GM03348 (cell line): ENCODE measurements around the gene CC2D1A.

ENCODE experiments used
- DNase-seq: peaks from one replicate; pipeline ENCODE4 v3.0.0; 2012; ENCODE audit warnings: low spot score

The CC2D1A gene

DNA sequence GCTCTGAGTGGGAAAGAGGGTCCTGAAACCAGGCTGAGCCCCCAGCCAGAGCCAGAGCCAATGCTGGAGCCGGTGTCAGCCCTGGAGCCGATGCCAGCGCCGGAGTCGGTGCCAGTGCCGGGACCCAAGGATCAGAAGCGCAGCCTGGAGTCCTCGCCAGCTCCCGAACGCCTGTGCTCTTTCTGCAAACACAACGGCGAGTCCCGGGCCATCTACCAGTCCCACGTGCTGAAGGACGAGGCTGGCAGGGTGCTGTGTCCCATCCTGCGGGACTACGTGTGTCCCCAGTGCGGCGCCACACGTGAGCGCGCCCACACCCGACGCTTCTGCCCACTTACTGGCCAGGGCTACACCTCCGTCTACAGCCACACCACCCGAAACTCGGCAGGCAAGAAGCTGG, 28.7 kb upstream of the CC2D1A start:
- DNase-seq, result no peak

DNA sequence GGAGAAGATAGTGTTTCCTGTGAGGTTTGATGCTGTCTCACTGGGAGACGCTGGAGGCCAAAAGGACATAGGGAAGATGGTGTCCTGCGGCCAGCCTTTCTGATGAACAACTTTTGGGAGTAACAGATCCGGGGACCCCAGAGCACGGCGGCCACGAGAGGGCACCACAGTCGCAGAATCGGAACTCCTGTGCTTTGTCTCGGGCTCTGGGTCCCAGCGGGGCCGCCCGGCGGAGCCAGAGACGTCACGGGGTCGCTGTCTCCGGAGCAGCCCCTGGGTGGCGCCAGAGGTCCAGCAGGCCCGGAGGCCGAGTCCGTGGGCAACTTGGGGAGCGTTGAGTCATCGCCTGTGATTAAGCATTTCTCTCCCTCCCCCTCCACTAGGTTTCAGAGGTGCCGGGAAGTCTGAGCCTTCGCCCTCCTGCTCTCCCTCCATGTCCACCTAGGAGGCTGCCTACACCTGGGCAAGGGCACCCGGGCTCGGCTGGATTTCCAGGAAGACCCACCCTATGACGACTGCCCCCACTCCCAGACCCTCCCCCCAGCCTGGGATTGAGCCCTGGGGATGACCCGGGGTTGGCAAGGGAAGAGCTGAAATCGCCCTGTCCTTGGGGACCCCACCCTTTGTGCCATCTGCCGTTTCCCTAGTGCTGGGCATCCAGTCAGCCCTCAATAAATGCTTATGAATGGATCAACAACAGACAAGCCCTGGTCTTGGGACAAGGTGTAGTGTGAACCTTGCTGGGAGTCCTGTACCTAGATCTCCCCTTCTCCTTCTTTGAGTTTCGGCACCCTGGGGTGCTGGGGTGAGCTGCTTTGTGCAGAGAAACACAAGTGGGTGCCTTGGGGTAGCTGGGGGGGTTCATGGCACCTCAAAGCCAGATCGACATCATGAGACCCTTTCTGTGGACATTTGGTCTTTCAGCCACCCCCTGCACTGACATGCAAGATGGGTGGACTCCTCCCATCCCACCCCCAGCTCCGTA, 25.6 kb upstream of the CC2D1A start:
- peak; percentile 97 for DNase-seq

DNA sequence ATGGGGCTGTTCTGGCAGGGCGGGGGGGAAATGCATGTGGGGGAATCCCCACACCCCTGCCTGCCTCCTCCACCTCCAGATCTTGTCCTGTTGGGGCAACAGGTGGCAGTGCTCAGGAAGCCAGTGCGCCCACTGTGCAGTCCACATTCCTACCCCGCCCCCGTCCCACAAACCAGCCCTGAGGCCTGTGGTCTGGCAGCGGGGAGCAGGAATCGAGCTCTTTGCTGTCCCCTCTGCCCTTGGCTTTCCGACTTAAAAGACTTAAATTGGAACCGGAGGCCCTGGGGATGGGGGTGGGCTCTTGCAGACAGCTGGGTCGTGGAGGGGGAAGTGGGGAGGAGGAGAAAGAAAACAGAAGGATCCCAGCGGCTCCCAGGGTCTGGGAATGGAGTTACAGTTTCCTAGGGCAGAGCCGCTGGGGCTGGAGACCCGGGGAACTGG, 24.7 kb upstream of the CC2D1A start:
- DNase-seq, result peak; percentile 18

DNA sequence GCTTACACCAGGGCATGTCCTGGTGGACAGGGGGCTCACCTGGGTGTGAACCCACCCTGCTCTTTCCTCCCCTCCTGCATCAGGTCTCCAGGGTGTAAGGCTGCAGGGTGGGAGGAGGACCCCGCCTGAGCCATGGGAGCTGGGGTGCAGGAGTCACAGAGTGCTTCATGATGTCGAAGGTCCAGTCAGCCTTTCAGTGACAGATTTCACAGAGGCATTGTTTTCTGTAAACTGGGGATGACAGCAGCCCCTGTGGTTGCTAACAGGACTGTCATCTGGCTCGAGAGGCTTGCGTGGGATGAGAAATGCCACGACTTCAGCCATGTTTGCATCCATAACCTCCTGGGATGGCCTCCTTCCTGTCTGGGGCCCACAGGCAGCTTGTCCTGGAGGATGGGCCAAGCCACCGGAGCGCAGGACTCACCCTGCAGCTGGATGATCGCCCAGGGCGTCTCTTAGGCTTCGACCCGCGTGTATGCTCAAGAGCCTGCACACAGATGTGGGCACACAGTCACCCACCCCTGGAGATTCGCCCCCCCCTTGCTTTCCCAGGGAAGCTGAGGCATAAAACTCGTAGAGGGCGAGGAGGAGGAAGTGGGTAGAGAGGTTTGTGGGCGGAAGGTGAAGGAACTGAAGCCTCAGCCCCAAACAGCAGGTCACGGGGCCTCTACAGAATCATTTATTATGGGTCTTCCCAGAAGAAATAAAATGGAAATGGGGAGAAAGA, 24.1 kb upstream of the CC2D1A start:
- peak; percentile 73 for DNase-seq

DNA sequence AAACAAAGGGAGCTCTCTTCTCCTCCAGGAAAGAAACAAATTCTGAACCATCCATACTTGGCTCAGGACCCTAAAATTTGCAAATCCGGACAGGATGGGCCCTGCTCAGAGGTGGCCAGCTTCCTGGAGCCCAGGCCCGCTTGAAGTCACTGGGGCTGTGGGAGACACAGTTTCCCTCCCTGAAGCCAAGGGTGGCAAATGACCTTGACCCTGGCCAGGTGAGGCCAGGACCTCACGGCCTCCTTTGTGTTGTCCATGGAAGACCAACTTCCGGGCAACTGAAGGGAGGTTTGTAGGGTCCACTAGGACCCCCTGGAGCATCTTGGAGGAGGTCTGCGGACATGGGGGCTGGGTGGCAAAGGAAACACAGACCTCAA, 23.6 kb upstream of the CC2D1A start:
- no peak for DNase-seq

DNA sequence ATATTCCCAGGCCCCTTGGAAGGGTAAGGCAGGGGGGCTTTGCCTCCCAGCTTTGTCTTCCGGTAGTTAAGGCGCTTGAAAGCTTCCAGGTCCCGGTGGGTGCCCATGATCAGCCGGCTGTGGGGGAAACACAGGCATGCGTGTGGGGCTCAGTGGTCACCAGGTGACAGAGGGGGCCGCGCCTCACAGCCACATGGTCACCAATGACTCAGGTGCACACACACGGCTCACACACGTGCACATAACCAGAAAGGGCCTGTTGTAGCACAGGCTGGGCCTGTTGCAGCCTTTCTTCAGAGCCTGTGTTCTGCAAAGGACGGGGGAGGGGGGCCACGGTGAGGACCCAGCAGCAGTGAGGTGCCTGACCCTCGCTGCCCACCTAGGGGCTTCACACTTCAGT, 23.2 kb upstream of the CC2D1A start:
- no peak for DNase-seq

DNA sequence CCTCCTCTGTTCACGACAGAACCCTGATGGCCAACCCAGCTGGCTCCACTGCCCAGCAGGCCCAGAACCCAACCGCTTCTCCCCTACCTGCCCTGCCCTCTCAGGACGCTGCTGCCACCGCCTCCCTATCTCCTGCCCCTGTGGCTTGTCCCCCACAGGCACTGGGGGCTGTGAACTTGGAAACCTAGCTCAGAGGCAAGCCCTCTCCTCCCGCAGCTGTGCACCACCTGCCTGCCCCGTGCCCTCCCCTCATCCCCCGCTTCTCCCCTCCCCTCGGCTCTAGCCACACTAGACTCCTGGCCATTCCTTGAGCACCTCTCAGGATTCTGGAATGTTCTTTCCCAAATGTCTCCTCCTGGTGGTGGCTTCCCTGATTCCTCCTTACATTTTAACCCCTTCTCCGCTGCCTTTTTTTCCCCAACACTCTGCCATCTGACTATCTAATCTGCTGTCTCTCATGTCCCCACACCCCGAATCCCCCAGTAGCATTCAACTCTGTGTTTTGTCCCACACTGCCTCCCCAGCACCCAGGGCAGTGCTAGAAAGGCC, 22.4 kb upstream of the CC2D1A start:
- no peak for DNase-seq

DNA sequence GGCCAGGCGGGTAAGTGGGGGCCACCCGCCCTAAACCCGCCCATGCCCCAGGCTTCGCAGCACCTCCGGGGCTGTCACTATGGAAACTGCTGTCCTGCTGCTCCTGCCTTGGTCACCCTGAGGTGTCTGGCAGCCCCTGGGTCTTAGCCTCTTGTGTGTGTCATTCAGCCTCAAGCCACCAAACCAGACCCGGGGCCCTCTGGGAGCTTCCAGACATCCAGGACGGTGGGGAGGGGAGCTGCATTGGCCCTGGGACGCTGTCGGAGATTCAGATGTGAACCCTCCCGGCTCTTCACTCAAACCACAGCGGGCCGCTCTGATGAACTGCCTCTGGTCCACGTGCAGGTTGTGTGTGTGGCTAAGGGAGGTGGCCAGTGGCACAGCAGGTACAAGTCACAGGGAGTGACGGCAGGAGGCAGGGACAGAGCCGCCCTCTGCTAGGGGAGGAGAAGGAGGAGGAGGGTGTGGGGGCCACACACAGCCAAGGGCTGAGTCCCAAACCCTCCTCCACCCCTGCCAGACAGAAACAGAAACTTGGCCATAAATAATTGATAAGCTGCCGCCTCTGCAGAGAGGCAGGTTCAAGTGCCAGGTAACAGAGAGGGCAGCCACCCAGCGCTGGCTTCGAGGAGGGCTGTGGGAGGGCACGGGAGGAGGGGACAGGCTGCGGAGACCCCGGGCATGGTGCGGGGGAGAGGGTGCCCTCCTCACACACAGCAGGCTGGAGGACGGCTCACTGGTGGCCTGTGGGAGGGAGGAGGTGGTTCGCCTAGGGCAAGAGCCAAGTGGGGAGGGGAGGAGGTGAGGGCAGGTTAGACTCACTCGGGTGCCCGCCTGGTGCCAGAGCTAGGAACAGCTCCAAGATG, 21.0 kb upstream of the CC2D1A start:
- DNase-seq, result no peak

DNA sequence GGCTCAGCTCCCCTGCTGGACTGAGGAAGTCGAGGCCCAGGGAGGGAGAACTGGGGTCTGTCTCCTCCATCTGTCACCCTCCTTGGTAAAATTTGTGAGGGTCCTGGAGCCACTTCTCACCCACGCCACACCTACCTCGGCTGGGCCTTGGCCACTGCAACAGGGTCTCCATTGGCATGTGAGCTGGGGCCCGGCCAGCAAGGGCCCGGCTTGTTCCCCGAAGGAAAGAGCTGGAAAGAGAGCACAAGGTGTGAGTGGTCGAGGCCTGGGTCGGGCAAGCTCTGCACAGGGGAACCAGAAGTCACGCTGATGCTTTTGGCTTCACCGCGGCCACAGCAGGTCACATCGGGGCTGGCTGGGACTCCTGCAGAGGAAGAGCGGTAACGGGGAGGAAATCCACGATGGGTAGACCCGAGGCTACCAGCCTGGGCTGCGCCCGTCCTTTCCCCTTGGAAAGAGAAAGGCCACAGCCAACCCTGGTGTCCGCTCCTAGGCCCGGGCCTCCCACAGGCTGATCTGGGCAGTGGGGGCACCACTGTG, 20.1 kb upstream of the CC2D1A start:
- no peak for DNase-seq

DNA sequence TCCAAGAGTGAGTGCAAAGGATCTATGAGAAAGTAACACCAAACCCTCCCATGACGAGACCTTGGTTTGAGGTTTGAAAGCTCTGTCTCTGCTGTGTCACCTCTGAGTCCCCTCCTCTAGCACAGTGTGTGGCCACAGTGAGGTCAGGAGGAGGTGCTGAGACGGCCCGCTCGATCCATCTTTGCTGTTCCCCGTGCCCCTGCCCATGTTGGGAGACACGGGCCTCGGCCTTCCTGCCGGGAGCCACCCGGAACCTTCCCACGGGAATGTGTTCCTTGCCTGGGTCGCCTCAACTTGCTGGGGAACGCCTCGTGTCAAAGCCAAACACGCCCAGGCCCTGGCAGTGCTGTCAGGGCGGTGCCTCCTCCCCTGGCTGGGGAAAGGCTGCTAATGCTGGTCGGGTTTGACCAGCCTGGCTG, 19.0 kb upstream of the CC2D1A start:
- no peak for DNase-seq

DNA sequence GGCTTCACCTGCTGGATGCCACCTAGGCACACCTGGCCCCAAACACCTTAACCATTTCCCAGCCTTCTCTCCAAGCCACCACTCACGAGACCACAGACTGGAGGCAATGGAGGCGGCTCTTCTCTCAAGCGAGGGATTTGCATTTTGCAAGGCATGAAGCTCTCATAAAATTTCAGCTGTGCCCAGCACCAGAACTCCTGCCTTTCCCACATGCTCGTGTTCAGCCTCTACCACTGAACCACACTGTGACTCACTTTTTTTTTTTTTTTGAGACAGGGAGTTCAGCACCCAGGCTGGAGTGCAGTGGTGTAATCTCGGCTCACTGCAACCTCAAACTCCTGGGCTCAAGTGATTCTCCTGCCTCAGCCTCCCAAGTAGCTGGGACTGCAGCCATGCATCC, 18.5 kb upstream of the CC2D1A start:
- DNase-seq, result peak; percentile 62

DNA sequence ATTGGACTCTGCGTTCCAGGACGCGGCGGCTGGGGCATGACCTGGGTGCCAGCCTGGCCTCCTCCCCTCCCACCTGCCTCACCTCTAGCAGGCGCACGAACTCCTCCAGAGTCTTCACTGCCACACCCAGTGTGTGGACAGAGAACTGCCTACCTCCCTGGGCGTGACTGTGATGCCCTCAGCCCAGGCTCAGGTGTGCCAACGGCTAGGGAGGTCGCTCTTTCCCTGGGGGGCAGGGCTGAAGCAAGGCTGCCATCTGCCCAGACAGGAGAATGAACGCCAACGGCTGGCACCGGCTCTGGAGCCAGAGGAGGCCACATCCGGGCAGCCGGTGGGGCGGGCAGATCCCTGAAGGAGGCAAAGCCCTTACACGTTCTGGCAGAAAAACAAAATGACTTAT, 17.7 kb upstream of the CC2D1A start:
- no peak for DNase-seq

DNA sequence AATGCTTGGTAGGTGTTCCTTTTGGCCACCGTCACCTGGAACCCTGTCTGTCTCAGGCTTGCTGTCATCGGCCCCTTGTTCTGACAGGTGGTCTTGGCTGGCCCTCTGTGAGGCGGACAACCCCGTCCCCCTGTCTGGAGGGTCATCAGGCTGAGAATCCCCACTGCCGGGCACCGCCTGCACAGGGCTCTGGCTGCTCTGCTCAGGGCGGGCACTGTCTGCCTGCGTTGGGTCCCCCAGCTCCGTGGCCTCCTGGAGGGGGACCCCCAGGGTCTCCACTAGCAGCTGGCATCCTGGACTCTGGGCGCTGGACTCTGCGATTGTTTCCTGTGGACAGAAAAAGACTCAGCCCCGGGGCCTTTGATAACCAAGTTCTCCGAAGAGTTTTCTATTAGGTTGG, 15.9 kb upstream of the CC2D1A start:
- DNase-seq, result no peak

DNA sequence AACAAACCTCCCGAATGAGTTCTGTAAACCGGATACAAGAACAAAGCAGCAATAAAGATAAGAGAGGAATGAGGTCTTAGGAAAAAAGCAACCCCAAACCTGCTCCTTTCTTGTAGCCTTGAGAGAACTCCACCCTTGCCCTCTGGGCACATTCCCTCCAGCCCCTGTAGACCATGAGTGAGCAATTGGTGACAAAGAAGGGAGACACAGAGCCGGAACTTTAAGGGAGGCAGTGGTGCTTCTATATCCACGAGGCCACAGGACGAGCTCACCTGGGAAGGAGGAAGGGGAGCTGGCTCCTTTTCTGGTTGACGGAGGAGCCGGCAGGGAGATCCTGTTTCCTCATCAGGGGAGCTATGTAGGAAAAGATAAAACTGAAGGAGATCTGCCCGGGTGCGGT, 13.1 kb upstream of the CC2D1A start:
- no peak for DNase-seq

DNA sequence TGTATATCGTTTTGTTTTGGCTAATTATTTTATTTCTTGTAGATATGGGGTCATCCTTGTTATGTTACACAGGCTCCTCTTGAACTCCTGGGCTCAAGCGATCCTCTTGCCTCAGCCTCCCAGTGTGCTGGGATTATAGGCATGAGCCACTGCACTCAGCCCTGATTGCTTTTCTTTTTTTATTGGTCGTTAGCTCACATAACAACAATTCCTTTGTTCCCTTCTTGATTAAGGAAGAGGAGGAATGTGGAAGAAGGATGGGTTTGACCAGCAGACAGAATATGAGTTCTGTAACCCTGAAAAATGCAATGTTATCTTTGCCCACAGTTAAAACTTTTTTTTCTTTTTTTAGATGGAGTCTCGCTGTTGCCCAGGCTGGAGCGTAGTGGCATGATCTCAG, 11.4 kb upstream of the CC2D1A start:
- no peak for DNase-seq

DNA sequence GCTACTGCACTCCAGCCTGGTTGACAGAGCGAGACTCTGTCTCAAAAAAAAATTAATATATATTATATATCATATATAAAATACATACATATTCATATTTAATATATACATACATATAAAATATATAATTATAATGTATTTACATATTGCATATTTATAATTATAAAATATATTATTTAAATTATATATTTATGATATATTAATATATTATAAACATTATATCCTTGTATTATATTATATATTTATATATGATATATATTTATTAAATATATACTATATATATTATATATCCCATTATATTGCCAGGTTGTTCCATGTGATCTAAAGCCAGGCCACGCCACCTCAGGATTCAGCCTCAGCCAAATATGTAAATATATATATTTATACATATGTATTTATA, 9.8 kb upstream of the CC2D1A start:
- no peak for DNase-seq

DNA sequence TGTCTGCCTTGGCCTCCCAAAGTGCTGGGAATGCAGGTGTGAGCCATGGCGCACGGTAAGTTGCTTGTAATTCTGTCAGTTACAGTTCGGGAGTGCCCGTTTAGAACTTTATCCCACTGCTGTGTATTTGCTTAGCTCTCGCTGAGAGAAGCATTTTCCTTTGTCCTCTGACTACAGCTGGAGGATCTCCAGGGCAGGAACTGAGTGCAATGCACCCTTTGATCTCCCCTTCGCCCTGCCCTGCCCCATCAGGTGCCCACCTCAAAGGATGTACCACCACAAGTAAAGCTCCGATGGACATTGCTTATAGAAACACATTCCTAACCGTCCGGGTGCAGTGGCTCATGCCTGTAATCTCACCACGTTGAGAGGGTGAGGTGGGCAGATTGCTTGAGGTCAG, 6.6 kb upstream of the CC2D1A start:
- DNase-seq, result no peak

DNA sequence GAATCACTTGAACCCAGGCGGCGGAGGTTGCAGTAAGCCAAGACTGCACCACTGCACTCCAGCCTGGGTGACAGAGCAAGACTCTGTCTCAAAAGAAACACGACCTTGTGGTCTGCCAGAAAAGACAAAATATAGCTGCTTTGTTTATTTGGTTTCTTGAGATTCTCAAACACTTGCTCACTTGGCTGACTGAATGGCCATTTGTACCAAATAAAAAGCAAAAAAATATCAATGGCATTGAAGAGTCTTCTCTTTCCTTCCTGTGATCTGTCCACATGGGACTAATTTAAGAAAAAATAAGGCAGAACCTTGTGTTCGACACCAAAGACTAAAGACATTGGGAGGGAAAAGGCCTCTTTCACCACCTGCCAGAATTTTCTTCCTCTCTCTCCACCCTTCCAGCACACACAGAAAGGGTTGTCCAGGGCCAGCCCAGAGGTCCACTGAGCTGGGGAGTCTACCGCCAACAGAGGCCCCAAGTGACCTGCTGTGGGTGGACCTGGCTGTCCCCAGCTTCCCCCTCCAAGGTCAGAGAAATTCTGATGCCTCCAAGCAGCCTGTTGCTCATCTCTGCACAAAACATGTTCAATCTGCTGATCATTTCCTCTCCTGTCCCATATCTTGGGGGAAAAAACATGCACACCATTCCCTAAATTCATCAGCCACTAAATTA, 6.0 kb upstream of the CC2D1A start:
- no peak for DNase-seq

DNA sequence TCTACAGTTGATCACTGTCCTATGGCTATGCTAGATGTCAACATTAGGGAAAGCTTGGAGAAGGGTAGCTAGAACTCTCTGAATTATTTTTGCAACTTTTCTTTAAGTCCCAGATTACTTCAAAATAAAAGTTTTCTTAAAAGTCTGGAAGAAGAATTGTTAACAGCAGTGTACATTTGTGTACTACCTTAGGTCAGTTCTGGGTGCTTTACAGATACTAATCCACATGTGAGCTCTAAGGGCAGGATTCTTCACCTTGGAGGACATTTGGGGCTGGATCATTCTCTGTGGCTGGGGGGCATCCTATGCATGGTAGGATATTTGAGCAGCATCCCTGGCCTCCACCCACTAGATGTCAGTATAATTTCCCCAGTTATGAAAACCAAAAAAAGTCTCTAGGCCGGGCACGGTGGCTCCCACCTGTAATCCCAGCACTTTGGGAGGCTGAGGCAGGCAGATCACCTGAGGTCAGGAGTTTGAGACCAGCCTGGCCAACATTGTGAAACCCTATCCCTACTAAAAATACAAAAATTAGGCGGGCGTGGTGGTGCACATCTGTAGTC, 2.9 kb upstream of the CC2D1A start:
- no peak for DNase-seq

DNA sequence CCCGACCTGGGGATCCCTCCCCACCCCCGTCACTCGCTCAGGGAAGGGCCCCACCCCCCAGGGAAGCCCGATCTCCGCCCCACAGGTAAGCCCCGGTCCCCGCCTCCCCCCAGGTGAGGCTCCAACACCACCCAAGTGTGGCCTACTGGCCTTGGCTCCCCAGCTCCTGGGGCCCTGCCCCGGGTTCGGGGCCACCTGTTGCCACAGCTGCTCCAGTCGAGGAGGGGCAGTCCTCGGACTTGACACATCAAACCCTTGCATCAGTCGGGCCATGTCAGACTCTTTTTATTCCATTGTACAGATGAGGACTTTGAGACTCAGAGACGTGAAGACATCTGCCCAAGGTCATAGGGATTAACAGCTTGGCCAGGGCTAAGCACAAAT, 512 bp downstream of the CC2D1A start:
- no peak for DNase-seq

DNA sequence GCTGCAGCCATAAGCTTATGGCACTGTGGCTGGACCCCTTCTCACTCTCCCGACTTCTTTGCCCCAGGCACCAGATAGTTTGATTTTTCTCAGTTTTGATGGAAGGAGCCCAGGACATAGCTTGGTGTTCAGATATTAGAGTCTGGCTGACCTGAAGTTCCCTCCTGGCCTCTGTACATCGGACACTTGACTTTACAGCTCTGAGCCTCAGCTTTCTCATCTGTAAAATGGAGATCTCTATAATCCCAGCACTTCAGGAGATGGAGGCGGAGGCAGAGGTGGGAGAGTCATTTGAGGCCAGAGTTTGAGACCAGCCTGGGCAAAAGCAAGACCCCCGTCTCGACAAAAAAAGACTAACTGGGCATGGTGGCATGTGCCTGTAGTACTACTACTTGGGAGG, 909 bp downstream of the CC2D1A start:
- DNase-seq, result no peak
